Middle frontal gyrus (tissue), 1 donor: ENCODE results near the gene COX20.

ENCODE experiments used
- DNase-seq: peaks from one replicate; pipeline ENCODE4 v3.0.0-alpha.2; 2015; ENCODE audit warnings: low spot score; ENCODE audit errors: extremely low spot score

Gene COX20

GRCh38 chr1:244874974-244875579 lies 39.6 kb downstream of the COX20 start:
- no peak for DNase-seq

DNA sequence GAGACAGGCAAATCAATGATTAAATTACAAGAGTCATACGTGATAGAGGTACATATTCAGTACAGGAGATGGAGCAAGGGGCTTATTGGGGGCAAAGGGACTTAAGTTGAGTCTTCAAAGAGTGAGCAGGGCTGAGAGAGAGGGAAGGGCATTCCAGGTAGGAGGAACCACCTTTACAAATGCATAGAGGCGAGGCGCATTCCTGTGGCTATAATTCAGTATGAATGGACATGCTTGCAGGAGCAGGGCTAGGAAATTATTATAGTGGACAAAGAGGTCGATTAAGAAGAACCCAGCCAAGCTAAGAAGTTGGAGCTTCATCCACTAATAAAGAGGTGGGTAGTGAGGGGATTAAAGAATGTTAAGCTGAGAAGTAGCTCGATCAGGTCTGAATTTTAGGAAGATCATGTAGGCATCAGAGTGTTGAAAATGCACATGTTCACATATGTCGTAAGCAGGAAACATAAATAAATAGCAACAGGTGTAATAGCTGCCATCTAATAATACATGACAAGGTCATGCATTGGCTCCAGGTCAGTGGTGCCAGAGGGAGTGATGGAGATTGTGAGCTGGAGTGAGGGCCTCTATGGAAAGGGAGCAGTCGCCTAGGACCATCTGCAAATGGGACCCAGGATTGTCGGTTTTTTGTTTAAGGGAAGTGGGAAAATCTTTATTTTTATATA lies 40.9 kb downstream of the COX20 start:
- no peak for DNase-seq

DNA sequence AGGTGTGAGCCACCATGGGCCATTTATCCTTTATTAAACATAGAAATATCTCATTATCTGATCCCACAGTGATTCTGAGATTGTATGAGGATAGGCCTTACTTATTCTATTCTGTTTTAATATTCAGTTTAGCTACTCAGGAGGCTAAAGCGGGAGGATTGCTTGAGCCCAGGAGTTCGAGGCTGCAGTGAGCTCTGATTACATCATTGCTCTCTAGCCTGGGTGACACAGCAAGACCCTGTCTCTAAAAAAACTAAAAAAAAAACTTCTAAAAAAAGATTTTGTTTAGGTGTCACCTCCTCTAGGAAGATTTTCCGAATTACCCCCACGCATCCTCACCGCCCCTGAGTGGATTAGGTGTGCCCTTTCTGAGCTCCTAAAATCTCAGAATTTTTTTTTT lies 43.2 kb downstream of the COX20 start:
- no peak for DNase-seq

DNA sequence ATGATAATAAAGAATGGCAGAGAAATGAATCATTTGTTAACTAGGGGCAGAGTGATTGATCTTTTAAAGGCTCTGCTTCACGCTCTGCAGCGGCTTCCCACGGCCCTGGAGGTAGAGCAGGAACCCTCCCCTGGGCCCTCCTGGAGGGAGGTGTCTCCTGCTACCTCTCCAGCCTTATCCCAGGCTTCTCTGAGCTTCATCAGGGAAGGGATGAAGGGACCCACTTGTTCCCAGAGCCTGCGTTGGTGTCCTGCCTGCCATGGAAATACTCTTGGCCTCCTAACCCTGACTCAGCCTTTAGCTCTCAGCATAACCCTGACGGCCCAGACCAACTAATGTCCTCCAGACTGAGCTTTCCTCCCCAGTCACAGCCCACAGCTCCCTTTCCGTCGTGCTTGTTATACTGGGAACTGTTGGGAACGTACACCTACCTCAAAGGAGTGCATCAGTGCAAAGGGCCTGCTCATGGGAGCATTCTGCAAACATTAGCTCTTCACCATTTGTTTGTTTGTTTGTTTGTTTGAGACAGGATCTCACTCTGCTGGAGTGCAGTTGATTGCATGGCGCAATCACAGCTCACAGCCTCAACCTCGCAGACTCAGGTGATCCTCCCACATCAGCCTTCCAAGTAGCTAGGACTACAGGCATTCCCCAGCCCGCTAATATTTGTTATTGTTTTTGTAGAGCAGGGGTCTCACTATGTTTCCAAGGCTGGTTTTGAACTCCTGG lies 46.3 kb downstream of the COX20 start:
- DNase-seq, result no peak

- no peak for DNase-seq
Measured at GRCh38 chr1:244887281-244887680, 51.8 kb downstream of the COX20 start.

GRCh38 chr1:244893836-244894235 lies 58.4 kb downstream of the COX20 start:
- DNase-seq, result no peak
